Adipose tissue (tissue), 3 donors: ENCODE results near the gene AMH. TPM values are rescaled to one million over a fixed set of nuclear protein-coding genes. Genes with fewer than 3 reads are reported as not detected.
A peak's percentile ranks its signal among the peaks of the same experiment; 100 is the strongest.

ENCODE experiments used
- H3K27ac ChIP-seq: one replicate; pipeline ENCODE4 v1.5.1; 2013; ENCODE audit warnings: low read depth, low read length
- WGBS, 3 donors: extraction: QIAGEN DNeasy Blood & Tissue Kit; methylation state at CpG; one replicate each; pipeline ENCODE4 v1.1.7; 2013; 5-methylcytosine and 5-hydroxymethylcytosine counted together
- polyA plus RNA-seq, 3 donors: library from polyadenylated mRNA; stranded (reverse); fragments of 200-250 nt; gene quantifications; one replicate each; pipeline ENCODE4 v1.2.3, GENCODE V29; 2013
- donor health status: healthy with polysubstance abuse.
- donor health status: Bipolar disorder and iron deficiency.
- donor health status: healthy.

Gene AMH
- polyA plus RNA-seq, 3 donors: 0.45 to 0.67 (median 0.59) TPM

GRCh38 chr19:2216361-2217225 lies 32.5 kb upstream of the AMH start:
- H3K27ac ChIP-seq: no peak overlapping the region
- WGBS, 3 donors: 94 to 97% (median 96%) methylated on average over 39 to 43 of the region's 43 CpGs

DNA sequence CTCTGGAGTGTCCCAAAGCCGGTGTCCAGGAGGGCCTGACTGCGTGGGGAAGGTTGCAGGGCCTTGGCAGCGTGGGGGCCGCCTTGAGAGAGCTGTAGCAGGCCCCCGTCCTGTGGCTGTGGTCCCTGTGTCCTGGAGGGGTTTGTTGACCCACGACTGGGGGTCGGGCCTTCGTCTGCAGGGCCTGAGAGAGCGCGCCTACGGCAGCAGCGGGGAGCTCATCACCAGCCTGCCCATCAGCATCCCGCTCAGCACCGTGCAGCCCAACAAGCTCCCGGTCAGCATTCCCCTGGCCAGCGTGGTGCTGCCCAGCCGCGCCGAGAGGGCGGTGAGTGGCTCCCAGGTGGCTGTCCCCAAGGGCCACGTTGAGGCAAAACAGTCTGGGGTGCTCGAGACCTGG lies 31.5 kb upstream of the AMH start:
- WGBS, 3 donors: 95 to 97% (median 97%) methylated on average over 22 of the region's 22 CpGs
- H3K27ac ChIP-seq: no peak overlapping the region

DNA sequence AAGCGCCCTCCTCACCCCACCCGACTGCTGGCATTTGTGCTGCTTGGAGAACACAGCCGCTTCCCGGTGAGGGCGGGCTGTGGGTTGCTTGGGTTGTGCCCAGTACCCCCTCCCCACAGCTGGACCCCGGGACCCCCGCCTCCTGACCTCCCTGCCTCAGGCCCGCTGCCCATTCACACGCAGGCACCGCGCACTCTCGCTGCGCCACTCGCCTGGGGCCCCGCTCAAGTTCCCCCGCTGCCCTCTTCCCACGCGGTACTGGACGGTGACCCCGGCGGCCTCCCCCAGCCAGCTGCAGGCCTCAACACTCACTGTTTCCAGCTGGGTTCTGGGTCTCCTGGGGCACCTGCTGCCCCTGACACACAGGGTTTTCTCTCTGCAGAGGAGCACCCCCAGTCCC lies 29.4 kb upstream of the AMH start:
- H3K27ac ChIP-seq: no peak overlapping the region
- WGBS, 3 donors: 94 to 96% (median 96%) methylated on average over 20 to 21 of the region's 21 CpGs

GRCh38 chr19:2221250-2221831 lies 27.8 kb upstream of the AMH start:
- 65 to 80% (median 77%) methylated on average over 19 to 20 of the region's 20 CpGs for WGBS, 3 donors
- peak overlapping the region; percentile 31 for H3K27ac ChIP-seq

- H3K27ac ChIP-seq: no peak overlapping the region
- 57 to 84% (median 63%) methylated on average over 20 of the region's 20 CpGs for WGBS, 3 donors
Measured at GRCh38 chr19:2221918-2222317, 27.2 kb upstream of the AMH start.

DNA sequence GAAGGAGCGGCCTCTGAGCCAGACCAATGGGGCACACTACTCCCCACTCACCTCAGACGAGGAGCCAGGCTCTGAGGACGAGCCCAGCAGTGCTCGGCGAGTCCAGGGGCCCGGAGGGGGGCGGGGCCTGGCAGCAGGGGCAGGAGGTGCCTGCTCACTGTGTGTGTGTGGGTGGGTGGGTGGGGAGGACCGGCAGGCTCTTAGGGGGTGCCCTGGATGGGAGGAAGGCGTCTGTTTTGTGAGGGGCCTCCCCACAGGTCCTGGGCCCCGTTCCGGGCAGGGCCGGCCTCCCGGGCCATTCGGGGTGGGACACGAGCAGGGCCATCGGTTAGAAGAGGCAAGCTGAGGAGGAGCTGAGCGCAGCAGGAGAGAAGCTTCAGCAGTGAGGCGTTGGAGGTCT lies 25.7 kb upstream of the AMH start:
- H3K27ac ChIP-seq: no peak overlapping the region
- WGBS, 3 donors: 85 to 90% (median 86%) methylated on average over 17 to 18 of the region's 18 CpGs

DNA sequence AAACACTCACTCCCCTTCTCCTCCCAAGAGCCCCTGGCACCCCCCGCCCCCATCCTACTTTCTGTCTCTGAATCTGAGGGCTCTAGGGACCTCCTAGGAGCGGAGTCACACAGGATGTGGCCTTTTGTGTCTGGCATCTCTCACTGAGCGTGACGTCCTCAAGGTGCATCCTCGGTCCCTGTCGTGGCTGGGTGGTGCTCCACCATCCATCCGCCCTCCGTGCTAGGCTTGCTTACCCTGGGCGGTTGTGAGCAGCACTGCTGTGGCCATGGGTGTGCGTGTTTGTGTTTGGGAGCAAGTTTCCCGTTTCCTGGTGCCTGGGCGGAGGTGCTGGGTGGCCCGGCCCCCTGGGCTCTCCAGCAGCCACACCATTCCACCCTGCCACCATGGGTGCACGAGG lies 25.2 kb upstream of the AMH start:
- H3K27ac ChIP-seq: no peak overlapping the region
- 85 to 91% (median 89%) methylated on average over 14 of the region's 14 CpGs for WGBS, 3 donors

GRCh38 chr19:2224754-2225349 lies 24.3 kb upstream of the AMH start:
- WGBS, 3 donors: 49 to 85% (median 82%) methylated on average over 13 of the region's 13 CpGs
- no peak overlapping the region for H3K27ac ChIP-seq

GRCh38 chr19:2225415-2226050 lies 23.6 kb upstream of the AMH start:
- WGBS, 3 donors: 92 to 97% (median 96%) methylated on average over 32 of the region's 32 CpGs
- H3K27ac ChIP-seq: no peak overlapping the region

DNA sequence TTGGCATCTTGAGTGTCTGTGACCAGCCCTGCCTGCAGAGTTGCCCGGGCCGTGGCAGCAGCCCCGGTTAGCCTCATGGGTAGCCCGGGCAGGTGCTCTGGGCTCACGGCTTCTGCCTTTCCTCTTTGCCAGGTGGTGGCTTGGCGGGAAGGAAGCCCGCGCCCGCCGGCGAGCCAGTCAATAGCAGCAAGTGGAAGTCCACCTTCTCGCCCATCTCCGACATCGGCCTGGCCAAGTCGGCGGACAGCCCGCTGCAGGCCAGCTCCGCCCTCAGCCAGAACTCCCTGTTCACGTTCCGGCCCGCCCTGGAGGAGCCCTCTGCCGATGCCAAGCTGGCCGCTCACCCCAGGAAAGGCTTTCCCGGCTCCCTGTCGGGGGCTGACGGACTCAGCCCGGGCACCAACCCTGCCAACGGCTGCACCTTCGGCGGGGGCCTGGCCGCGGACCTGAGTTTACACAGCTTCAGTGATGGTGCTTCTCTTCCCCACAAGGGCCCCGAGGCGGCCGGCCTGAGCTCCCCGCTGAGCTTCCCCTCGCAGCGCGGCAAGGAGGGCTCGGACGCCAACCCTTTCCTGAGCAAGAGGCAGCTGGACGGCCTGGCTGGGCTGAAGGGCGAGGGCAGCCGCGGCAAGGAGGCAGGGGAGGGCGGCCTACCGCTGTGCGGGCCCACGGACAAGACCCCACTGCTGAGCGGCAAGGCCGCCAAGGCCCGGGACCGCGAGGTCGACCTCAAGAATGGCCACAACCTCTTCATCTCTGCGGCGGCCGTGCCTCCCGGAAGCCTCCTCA lies 22.9 kb upstream of the AMH start:
- WGBS, 3 donors: 94 to 97% (median 96%) methylated on average over 54 to 59 of the region's 59 CpGs
- H3K27ac ChIP-seq: no peak overlapping the region

- 94 to 98% (median 96%) methylated on average over 45 to 53 of the region's 53 CpGs for WGBS, 3 donors
- no peak overlapping the region for H3K27ac ChIP-seq
Measured at GRCh38 chr19:2226840-2227360, 22.2 kb upstream of the AMH start.

DNA sequence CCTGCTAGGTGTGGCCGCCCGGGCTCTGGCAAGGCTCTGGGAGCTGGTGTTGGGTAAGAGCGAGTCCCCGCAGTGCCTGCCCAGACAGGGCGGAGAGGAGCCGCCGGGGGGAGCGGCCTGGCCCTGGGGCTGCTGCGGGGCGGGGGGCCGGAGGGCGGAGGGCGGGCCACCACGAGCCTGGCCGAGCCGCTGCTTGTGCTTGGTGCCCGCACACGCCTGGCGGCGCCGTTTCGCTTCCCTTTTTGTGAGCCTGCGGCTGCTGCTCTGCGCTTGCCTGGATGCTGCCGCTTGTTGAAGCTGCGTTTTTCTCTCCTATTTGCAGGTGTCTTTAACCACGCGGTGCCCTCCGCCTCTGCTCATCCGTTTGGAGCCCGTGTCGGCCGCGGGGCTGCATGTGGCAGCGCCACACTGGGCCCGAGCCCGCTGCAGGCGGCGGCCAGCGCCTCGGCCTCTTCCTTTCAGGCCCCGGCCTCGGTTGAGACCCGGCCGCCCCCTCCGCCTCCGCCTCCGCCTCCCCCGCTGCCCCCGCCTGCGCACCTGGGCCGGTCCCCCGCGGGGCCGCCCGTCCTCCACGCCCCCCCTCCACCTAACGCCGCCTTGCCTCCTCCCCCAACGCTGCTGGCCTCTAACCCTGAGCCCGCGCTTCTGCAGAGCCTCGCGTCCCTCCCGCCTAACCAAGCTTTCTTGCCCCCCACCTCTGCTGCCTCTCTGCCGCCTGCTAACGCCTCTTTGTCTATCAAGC lies 21.5 kb upstream of the AMH start:
- WGBS, 3 donors: 89 to 90% (median 89%) methylated on average over 39 to 67 of the region's 67 CpGs
- H3K27ac ChIP-seq: no peak overlapping the region

- H3K27ac ChIP-seq: no peak overlapping the region
- WGBS, 3 donors: 90 to 93% (median 91%) methylated on average over 47 to 48 of the region's 48 CpGs
Measured at GRCh38 chr19:2228157-2229030, 20.7 kb upstream of the AMH start.

DNA sequence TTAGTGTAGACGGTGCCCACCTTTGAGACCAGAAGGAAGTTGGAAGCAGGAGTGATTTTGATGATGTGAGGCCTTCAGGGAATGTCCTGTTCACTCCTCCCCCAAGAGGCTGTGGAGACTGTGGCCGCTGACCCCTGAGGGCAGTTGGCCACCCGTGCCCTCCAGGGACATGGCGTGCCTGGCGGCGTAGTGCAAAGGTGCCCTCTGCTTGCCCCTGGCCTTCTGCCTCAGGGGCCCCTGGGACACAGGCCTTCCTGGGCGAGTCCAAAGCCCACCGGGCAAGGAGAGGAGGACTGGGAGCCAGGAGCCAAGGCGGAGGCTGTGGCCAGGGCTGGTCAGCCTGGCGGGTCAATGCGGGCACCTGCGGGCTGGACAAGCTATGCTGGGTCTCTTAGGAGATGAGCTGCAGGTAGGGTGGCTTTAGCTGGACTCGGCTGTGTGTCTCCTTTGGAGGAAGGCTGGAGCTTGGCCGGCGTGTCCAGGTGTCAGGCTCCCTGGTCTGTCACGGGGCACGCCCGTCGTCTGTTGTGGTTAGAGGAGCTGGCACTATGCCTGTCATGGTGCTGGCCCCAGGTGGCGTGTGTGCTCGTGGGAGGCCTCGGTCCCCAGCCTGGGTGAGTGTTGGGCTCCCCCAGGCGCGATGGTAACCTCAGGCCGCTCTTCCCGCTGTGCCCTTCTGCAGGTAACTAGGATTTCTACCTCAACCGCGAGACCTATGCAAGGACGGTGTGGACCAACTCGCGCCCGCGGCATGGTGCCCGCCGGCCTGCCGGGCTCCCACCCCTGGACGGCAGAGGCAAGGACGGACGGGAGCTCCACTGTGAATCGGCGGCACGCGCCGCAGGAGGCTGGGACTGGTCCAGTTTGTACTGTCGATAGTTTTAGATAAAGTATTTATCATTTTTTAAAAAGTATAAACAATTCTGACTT lies 19.8 kb upstream of the AMH start:
- no peak overlapping the region for H3K27ac ChIP-seq
- WGBS, 3 donors: 88 to 91% (median 90%) methylated on average over 45 of the region's 45 CpGs

- no peak overlapping the region for H3K27ac ChIP-seq
- 92 to 93% (median 93%) methylated on average over 43 of the region's 43 CpGs for WGBS, 3 donors
Measured at GRCh38 chr19:2230033-2230531, 19.0 kb upstream of the AMH start.
